ENCODE results near the gene NAALADL2. TPM values are rescaled to one million over a fixed set of nuclear protein-coding genes. Genes with fewer than 3 reads are reported as not detected.

NAALADL2 gene
- total RNA-seq, 4 donors from 2014 or later, result 7.0 to 34.7 (median 18.4) TPM

DNA sequence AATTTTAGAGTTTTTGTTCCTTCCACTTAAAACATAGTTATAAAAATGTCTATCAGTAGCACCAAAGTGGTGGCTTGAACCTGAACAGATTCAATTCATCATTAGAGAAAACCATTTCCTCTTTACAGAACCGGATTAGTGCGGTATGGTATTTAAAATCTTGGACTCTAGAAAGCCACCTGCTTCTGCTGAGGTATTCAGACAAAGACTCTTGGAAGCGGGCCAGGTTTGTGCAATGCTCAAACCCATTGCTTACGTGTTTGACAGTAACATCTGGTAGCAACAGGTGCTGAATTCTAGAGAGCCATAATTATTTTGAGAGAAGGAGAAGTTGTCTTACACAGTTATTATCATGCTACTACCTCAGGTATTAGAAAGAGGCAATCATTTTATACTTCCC lies 290.5 kb downstream of the NAALADL2 start:
- H3K4me1 ChIP-seq, result no peaks in the 10 kb centered on the region
- peak in 1 of 3 donors; percentile 55 for DNase-seq
- no peaks in the 10 kb centered on the region for H3K27me3 ChIP-seq
- TF ChIP-seq POLR2A (IDR thresholded peaks at IDR 0.05) (no peak), CTCF (IDR thresholded peaks at IDR 0.05) (no peak)
- no peak overlapping the region for H3K4me3 ChIP-seq
- no peak overlapping the region for H3K27ac ChIP-seq
- no peaks in the 10 kb centered on the region for H3K36me3 ChIP-seq
- no peaks in the 10 kb centered on the region for H3K9me3 ChIP-seq

- Histone ChIP-seq H3K4me1 (no peaks in the 10 kb centered on the region), H3K4me3 (no peak overlapping the region), H3K9me3 (no peaks in the 10 kb centered on the region), H3K36me3 (no peaks in the 10 kb centered on the region), H3K27ac (no peak overlapping the region), H3K27me3 (no peaks in the 10 kb centered on the region)
- TF ChIP-seq POLR2A (IDR thresholded peaks at IDR 0.05), result no peak
- TF ChIP-seq CTCF (IDR thresholded peaks at IDR 0.05), result no peak
- no peak for DNase-seq
Observed at GRCh38 chr3:175150812-175151401, 291.8 kb downstream of the NAALADL2 start.

- Histone ChIP-seq H3K4me3 (no peak overlapping the region), H3K36me3 (no peaks in the 10 kb centered on the region), H3K27me3 (no peaks in the 10 kb centered on the region), H3K27ac (no peak overlapping the region), H3K4me1 (no peaks in the 10 kb centered on the region), H3K9me3 (no peaks in the 10 kb centered on the region)
- no peak for TF ChIP-seq CTCF (IDR thresholded peaks at IDR 0.05)
- no peak for TF ChIP-seq POLR2A (IDR thresholded peaks at IDR 0.05)
- no peak for DNase-seq
Observed at GRCh38 chr3:175153595-175153994, 294.5 kb downstream of the NAALADL2 start.

- Histone ChIP-seq H3K27me3 (no peaks in the 10 kb centered on the region), H3K9me3 (no peaks in the 10 kb centered on the region), H3K4me1 (no peaks in the 10 kb centered on the region), H3K36me3 (no peaks in the 10 kb centered on the region), H3K4me3 (no peak overlapping the region), H3K27ac (no peak overlapping the region)
- DNase-seq, result no peak
- TF ChIP-seq CTCF (IDR thresholded peaks at IDR 0.05) (no peak), POLR2A (IDR thresholded peaks at IDR 0.05) (no peak)
Observed at GRCh38 chr3:175155172-175155571, 296.0 kb downstream of the NAALADL2 start.

DNA sequence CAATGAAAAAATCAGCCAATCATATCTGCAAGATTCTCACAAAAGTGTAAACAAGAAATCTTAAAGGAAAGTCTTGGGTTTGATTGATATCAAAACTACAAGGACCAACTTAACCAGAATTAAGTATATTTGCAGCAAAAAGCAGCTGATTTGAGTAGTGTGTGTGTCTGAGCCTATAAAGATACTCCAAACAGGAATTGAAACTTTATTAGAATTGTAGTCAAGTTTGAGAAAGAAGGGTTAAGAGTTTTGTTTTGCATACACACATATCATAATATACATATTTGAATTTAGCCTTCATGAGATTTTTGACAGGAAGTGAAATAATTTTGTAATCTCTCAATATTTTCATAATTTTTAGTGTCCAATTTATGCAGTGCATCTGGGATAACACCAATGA lies 300.1 kb downstream of the NAALADL2 start:
- no peak for DNase-seq
- no peak for TF ChIP-seq CTCF (IDR thresholded peaks at IDR 0.05)
- no peak for TF ChIP-seq POLR2A (IDR thresholded peaks at IDR 0.05)
- no peaks in the 10 kb centered on the region for H3K4me1 ChIP-seq
- no peak overlapping the region for H3K4me3 ChIP-seq
- no peak overlapping the region for H3K27ac ChIP-seq
- no peaks in the 10 kb centered on the region for H3K27me3 ChIP-seq
- no peaks in the 10 kb centered on the region for H3K36me3 ChIP-seq
- H3K9me3 ChIP-seq, result no peaks in the 10 kb centered on the region

DNA sequence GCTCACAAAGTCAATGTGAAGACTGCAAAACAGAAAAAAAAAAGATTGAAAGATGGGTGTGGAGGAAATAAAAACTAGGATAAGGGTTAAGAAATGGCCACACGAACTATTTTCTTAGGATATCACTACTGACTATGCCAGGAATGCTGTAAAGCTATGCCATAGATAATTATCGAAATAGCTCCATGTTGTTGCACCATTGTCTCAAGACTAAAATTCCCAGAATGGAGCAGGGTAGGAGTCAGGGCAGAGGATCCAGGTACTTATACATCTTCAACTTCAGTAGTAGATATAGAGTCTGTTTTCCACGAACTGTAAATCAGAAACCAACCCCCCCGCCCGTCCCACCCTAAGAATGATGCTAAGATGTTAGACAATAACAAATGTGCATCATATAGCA lies 302.2 kb downstream of the NAALADL2 start:
- TF ChIP-seq CTCF (IDR thresholded peaks at IDR 0.05) (no peak), POLR2A (IDR thresholded peaks at IDR 0.05) (no peak)
- no peak overlapping the region for H3K4me3 ChIP-seq
- H3K27me3 ChIP-seq, result no peaks in the 10 kb centered on the region
- no peaks in the 10 kb centered on the region for H3K4me1 ChIP-seq
- DNase-seq, result no peak
- no peaks in the 10 kb centered on the region for H3K36me3 ChIP-seq
- no peaks in the 10 kb centered on the region for H3K9me3 ChIP-seq
- H3K27ac ChIP-seq, result no peak overlapping the region
